A673 (cell line): Measurements from ENCODE around the gene PLPPR3.

Experiments used
- CTCF ChIP-seq: fragments of 300-800, 200-600 bp; sonication (generic); conservative IDR thresholded peaks from 2 replicates; pipeline ENCODE4 v1.5.1; 2017; ENCODE audit warnings: low read depth, mild to moderate bottlenecking, antibody characterized with exemption, low read length, moderate library complexity, mixed read lengths
- EZH2 ChIP-seq: fragments of 200-600 bp; sonication (generic); IDR thresholded peaks from 2 replicates; pipeline ENCODE4 v1.6.1; 2017; ENCODE audit warnings: borderline replicate concordance, low read depth, mild to moderate bottlenecking, mixed read lengths, antibody characterized with exemption, low read length; ENCODE audit not compliant: poor library complexity, severe bottlenecking

DNA sequence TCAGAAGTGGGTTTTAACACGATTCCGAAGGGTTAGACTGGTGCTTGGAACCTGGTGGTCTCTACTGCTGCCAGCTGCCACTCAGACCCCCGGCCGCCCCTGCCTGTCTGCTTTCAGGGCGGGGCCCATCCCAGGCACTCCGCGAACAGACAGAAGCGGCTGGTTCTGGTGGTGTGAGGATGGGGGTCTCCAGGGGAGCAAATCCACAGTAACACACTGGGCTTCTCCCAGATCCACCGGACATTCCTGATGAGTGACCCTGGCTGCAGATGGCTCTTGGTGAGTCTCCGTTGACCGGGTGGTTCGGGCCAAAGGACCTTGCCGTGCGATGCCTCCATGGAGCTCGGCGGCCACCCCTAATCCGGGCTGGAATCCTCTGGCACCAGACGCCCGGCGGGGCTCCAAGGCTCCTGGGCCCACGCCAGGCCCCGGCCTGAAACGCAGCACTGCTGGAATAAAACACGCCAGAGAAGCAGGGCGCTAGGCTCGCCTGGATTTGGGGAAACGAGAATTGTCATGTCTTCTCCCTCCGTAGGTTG lies 26.6 kb downstream of the PLPPR3 start:
- no peak for TF ChIP-seq CTCF
- no peak for TF ChIP-seq EZH2
